Measurements from ENCODE around the gene EIF3B. TPM values are rescaled to one million over a fixed set of nuclear protein-coding genes. Genes with fewer than 3 reads are reported as not detected.
"Not testable (repeated sequence)": the region's sequence is repeated elsewhere in the genome, so short reads cannot be mapped to it uniquely, and the experiment has no call there.

EIF3B gene
- total RNA-seq, 4 donors from 2014 or later: 75.3 to 156 (median 97.4) TPM

- Histone ChIP-seq H3K9me3 (no peaks in the 10 kb centered on the region), H3K4me1 (peaks cover 0 to 13% (median 6%) of the 10 kb centered on the region in 4 donors), H3K36me3 (no peaks in the 10 kb centered on the region), H3K27ac (peak overlapping the region; percentile 88 to 96 (median 92)), H3K4me3 (peak overlapping the region; percentile 82 to 94 (median 88)), H3K27me3 (no peaks in the 10 kb centered on the region)
- TF ChIP-seq CTCF (IDR thresholded peaks at IDR 0.05): no peak
- TF ChIP-seq POLR2A (IDR thresholded peaks at IDR 0.05): no peak
- peak in 2 of 3 donors; percentile 25 to 52 for DNase-seq
Observed at GRCh38 chr7:2313450-2314208, 41.0 kb upstream of the EIF3B start.

- H3K4me3 ChIP-seq: peak within 1 kb of the TSS; percentile 82 to 94 (median 88)
- peak; percentile 97 to 100 (median 97) for DNase-seq
- no peaks in the 10 kb centered on the region for H3K9me3 ChIP-seq
- peak within 1 kb of the TSS; percentile 88 to 96 (median 92) for H3K27ac ChIP-seq
- no peaks in the 10 kb centered on the region for H3K27me3 ChIP-seq
- peaks cover 0 to 13% (median 6%) of the 10 kb centered on the region in 4 donors for H3K4me1 ChIP-seq
- H3K36me3 ChIP-seq: no peaks in the 10 kb centered on the region
- no peak for TF ChIP-seq CTCF (IDR thresholded peaks at IDR 0.05)
- TF ChIP-seq POLR2A (IDR thresholded peaks at IDR 0.05): peak; percentile 56 to 57
Observed at GRCh38 chr7:2314209-2314955, 40.2 kb upstream of the EIF3B start, which contains the start of gene SNX8. Gene SNX8 (minus strand): TSS chr7:2314441. CDS start chr7:2314421, 20 bp downstream.

GRCh38 chr7:2314956-2315530 is 39.6 kb upstream of the EIF3B start:
- H3K4me3 ChIP-seq: peak overlapping the region in 3 of 4 donors; percentile 87 to 94 (median 88)

GRCh38 chr7:2315787-2316186 is 38.8 kb upstream of the EIF3B start:
- no peaks in the 10 kb centered on the region for H3K9me3 ChIP-seq
- TF ChIP-seq POLR2A (IDR thresholded peaks at IDR 0.05): no peak
- no peak for TF ChIP-seq CTCF (IDR thresholded peaks at IDR 0.05)
- no peaks in the 10 kb centered on the region for H3K36me3 ChIP-seq
- H3K27me3 ChIP-seq: no peaks in the 10 kb centered on the region
- no peak overlapping the region for H3K4me3 ChIP-seq
- DNase-seq: no peak
- H3K27ac ChIP-seq: no peak overlapping the region
- H3K4me1 ChIP-seq: peaks cover 0 to 13% (median 6%) of the 10 kb centered on the region in 4 donors

More at GRCh38 chr7:2314956-2315530, 39.6 kb upstream of the EIF3B start:
- Histone ChIP-seq H3K4me1 (peaks cover 0 to 13% (median 6%) of the 10 kb centered on the region in 4 donors), H3K27ac (peak overlapping the region; percentile 24 to 96 (median 92))
- DNase-seq, H3K9me3 ChIP-seq, H3K36me3 ChIP-seq, H3K27me3 ChIP-seq: not testable (repeated sequence)

GRCh38 chr7:2316578-2316977 is 38.0 kb upstream of the EIF3B start:
- H3K4me3 ChIP-seq: no peak overlapping the region
- no peaks in the 10 kb centered on the region for H3K9me3 ChIP-seq
- no peaks in the 10 kb centered on the region for H3K27me3 ChIP-seq
- TF ChIP-seq CTCF (IDR thresholded peaks at IDR 0.05) (no peak), POLR2A (IDR thresholded peaks at IDR 0.05) (no peak)
- no peak overlapping the region for H3K27ac ChIP-seq
- peaks cover 0 to 13% (median 6%) of the 10 kb centered on the region in 4 donors for H3K4me1 ChIP-seq
- no peaks in the 10 kb centered on the region for H3K36me3 ChIP-seq
- no peak for DNase-seq

All from Peyer's patch (tissue), 4 donors.